HG03521 (cell line): Measurements from ENCODE around the gene MCAT.
"Not testable (repeated sequence)": the region's sequence is repeated elsewhere in the genome, so short reads cannot be mapped to it uniquely, and the experiment has no call there.

Experiments
- ATAC-seq: cut with Tn5 transposase; IDR thresholded peaks from one replicate; pipeline ENCODE4 v1.9.1; 2021; ENCODE audit warnings: mild to moderate bottlenecking, moderate library complexity; ENCODE audit not compliant: unreplicated experiment

The MCAT gene

DNA sequence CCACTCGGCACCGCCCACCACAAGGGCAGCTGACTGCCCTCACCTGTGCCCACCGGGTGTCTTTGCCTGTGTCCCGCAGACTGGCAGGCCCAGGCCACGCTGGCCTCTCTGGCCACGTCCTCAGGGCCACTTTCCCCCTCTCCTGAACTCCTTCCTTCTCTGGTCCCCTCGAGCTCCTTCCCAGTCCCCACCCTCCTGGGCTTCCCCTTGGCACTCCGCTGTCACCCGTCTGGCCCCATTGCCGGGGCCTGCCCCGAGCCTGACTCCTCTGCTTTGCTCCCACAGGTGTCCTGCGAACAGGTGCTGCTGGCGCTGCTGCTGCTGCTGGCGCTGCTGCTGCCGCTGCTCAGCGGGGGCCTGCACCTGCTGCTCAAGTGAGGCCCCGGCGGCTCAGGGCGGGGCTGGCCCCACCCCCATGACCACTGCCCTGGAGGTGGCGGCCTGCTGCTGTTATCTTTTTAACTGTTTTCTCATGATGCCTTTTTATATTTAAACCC lies 14.2 kb downstream of the MCAT start:
- ATAC-seq = no peak

GRCh38 chr22:43128116-43128515 lies 15.1 kb downstream of the MCAT start:
- ATAC-seq = no peak

GRCh38 chr22:43127166-43127908 lies 15.9 kb downstream of the MCAT start:
- no peak for ATAC-seq

- ATAC-seq = no peak
These were observed 16.6 kb downstream of the MCAT start for GRCh38 chr22:43126501-43127165.

- peak; percentile 57 for ATAC-seq
These were observed 24.2 kb downstream of the MCAT start for GRCh38 chr22:43118953-43119458.

GRCh38 chr22:43118024-43118849 lies 25.0 kb downstream of the MCAT start:
- ATAC-seq = peak; percentile 3

GRCh38 chr22:43116932-43117331 lies 26.3 kb downstream of the MCAT start:
- ATAC-seq = no peak

DNA sequence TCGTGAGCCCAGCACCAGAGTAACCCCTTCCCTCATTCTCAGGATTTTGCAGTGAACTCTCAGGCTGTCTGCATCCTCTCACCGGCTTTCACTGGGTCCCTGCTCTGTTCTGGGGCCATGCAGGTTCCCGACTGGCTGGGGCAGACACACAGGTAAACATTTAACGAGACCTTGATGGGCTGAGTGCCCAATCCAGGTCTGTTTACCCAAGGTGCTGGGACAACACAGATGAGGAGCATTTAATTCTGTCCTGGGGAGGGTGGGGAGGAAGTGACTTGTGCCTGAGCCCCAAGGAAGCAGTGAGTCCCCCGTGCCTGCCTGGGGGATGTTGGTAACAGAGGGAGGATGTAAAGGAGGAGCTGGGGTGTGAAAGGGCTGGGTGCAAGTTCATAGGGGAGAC lies 28.2 kb downstream of the MCAT start:
- ATAC-seq = no peak

GRCh38 chr22:43113526-43114251 lies 29.5 kb downstream of the MCAT start:
- ATAC-seq = no peak

GRCh38 chr22:43110927-43111623 lies 32.1 kb downstream of the MCAT start:
- peak; percentile 39 for ATAC-seq

GRCh38 chr22:43110444-43110926 lies 32.7 kb downstream of the MCAT start, which contains the start of gene BIK:
TSS of gene BIK (plus strand) at chr22:43110750. CDS start at chr22:43124023, 13,273 bp downstream.
- ATAC-seq = peak; percentile 39

- ATAC-seq = no peak
These were observed 33.2 kb downstream of the MCAT start for GRCh38 chr22:43109921-43110443.

- ATAC-seq = no peak
These were observed 33.7 kb downstream of the MCAT start for GRCh38 chr22:43109511-43109910.

GRCh38 chr22:43106302-43106701 lies 36.9 kb downstream of the MCAT start:
- no peak for ATAC-seq

GRCh38 chr22:43104950-43105349 lies 38.2 kb downstream of the MCAT start:
- ATAC-seq = not testable (repeated sequence)

- ATAC-seq = not testable (repeated sequence)
These were observed 39.1 kb downstream of the MCAT start for GRCh38 chr22:43104056-43104625.

GRCh38 chr22:43101306-43101705 lies 41.9 kb downstream of the MCAT start:
- no peak for ATAC-seq

DNA sequence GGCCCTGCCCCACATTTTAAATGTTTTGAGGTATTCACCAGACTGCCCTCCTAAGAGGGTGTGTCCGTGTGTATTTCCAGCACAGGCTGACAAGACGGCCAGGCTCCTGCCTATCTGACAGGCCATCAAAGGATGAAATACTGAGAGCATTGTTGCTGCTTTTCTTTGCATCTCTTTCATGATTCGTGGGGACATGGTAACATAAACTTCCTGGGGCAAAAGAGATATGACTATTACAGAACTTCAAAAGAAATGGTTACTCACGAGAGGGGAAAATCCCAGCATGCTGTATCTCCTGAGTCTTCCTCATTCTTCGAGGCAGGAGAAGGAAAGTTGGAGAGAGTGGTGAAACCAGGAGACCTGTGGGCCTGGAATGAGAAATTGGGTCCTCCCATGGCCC lies 43.0 kb downstream of the MCAT start:
- ATAC-seq = no peak

DNA sequence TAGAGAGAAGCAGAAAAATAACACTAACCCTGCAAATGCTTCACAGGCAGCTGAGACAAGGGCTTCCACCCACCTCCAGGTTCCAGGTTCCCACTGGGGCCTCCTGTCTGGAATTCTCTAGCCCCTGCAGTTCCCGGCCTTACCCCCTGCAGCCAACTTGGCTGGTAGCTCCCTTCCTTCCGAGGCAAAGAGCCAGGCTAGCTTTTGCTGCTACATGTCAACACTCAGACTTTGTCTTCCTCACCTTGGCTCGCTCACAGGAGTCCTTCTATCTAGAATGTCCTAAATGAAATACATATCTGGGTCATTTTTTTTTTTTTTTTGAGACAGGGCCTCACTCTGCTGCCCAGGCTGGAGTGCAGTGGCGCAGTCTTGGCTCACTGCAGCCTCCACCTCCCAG lies 44.1 kb downstream of the MCAT start:
- ATAC-seq = no peak
